Stimulated activated CD8-positive, alpha-beta memory T cell treated with anti-CD3 and anti-CD28 coated beads, Interleukin-7, amount 100 ng/mL, for 4 hours (primary cell): Measurements from ENCODE around the gene PRSS22.

Source experiments
- DNase-seq, 2 donors: peaks; one replicate each; pipeline ENCODE4 v3.0.0-alpha.2; 2020; ENCODE audit warnings: low read depth in 2 of 2

Gene PRSS22

GRCh38 chr16:2829501-2830354, 28.2 kb downstream of the PRSS22 start, which contains the start of gene ZG16B:
ZG16B (plus strand) TSS chr16:2830303; CDS start chr16:2830442, 139 bp downstream.
- DNase-seq: no peak

- no peak for DNase-seq
Measured at GRCh38 chr16:2828876-2829430, 29.0 kb downstream of the PRSS22 start.

GRCh38 chr16:2828521-2828840, 29.5 kb downstream of the PRSS22 start:
- no peak for DNase-seq

- no peak for DNase-seq
Measured at GRCh38 chr16:2827831-2828520, 30.0 kb downstream of the PRSS22 start.

- no peak for DNase-seq
Measured at GRCh38 chr16:2827374-2827791, 30.6 kb downstream of the PRSS22 start.

- DNase-seq: no peak
Measured at GRCh38 chr16:2826591-2827373, 31.2 kb downstream of the PRSS22 start.

- DNase-seq: no peak
Measured at GRCh38 chr16:2825906-2826305, 32.1 kb downstream of the PRSS22 start.

- DNase-seq: no peak
Measured at GRCh38 chr16:2825049-2825742, 32.8 kb downstream of the PRSS22 start.

GRCh38 chr16:2824626-2825025, 33.3 kb downstream of the PRSS22 start:
- DNase-seq: no peak

GRCh38 chr16:2822496-2822895, 35.5 kb downstream of the PRSS22 start:
- DNase-seq: no peak

- no peak for DNase-seq
Measured at GRCh38 chr16:2822158-2822495, 35.8 kb downstream of the PRSS22 start.

GRCh38 chr16:2821487-2822157, 36.3 kb downstream of the PRSS22 start:
- no peak for DNase-seq

GRCh38 chr16:2820836-2821486, 37.0 kb downstream of the PRSS22 start:
- DNase-seq: no peak

GRCh38 chr16:2819939-2820835, 37.8 kb downstream of the PRSS22 start:
- DNase-seq: no peak

- DNase-seq: no peak
Measured at GRCh38 chr16:2819179-2819938, 38.6 kb downstream of the PRSS22 start.

- no peak for DNase-seq
Measured at GRCh38 chr16:2818272-2818876, 39.6 kb downstream of the PRSS22 start.

GRCh38 chr16:2817340-2818271, 40.4 kb downstream of the PRSS22 start:
- no peak for DNase-seq
